Gastroesophageal sphincter (tissue), 4 donors: ENCODE results near the gene TP53TG5. TPM values are rescaled to one million over a fixed set of nuclear protein-coding genes. Genes with fewer than 3 reads are reported as not detected.

Experiments used
- ATAC-seq: fragments of 150-250 bp; one replicate; pipeline ENCODE4 v1.9.1; 2016; ENCODE audit warnings: mild to moderate bottlenecking, moderate library complexity
- H3K27ac ChIP-seq, 4 donors: fragments of 200-600 bp; sonication (generic) in 3 of 4; 1 replicate in 3 of 4; 2 replicates in 1 of 4; pipeline ENCODE4 v1.5.1; 2016 to 2019
- H3K27me3 ChIP-seq: fragments of 200-600 bp; sonication (generic); one replicate; pipeline ENCODE4 v1.5.1; 2019
- H3K36me3 ChIP-seq, 2 donors: fragments of 200-600 bp; sonication (generic); one replicate each; pipeline ENCODE4 v1.5.1; 2019; ENCODE audit warnings: control low read depth in 1 of 2
- H3K4me1 ChIP-seq, 3 donors: fragments of 200-600 bp; sonication (generic); 1 replicate in 2 of 3; 2 replicates in 1 of 3; pipeline ENCODE4 v1.5.1; 2016 to 2019; ENCODE audit warnings: control low read depth in 2 of 3
- H3K4me3 ChIP-seq, 2 donors: fragments of 200-600 bp; sonication (generic); one replicate each; pipeline ENCODE4 v1.5.1; 2019; ENCODE audit warnings: mild to moderate bottlenecking in 1 of 2, moderate library complexity in 1 of 2
- H3K9me3 ChIP-seq, 3 donors: fragments of 200-600 bp; sonication (generic); one replicate each; pipeline ENCODE4 v1.5.1; 2017 to 2019; ENCODE audit warnings: control low read depth in 2 of 3
- EP300 ChIP-seq: sonication (generic); formaldehyde crosslinking; IDR thresholded peaks from one replicate; pipeline ENCODE4 v1.6.1; 2017; ENCODE audit warnings: antibody characterized with exemption, mild to moderate bottlenecking
- POLR2A ChIP-seq, 2 donors: fragments of 450-650 bp; IDR thresholded peaks; one replicate each; pipeline ENCODE4 v1.6.1; 2017; ENCODE audit warnings: antibody characterized with exemption in 2 of 2, mild to moderate bottlenecking in 2 of 2, moderate library complexity in 1 of 2
- POLR2AphosphoS5 ChIP-seq: sonication (generic); formaldehyde crosslinking; IDR thresholded peaks from one replicate; pipeline ENCODE4 v1.6.1; 2017; ENCODE audit warnings: antibody characterized with exemption
- WGBS, 2 donors: methylation state at CpG; one replicate each; pipeline ENCODE4 v1.1.5; 2018; ENCODE audit warnings: low coverage in 1 of 2; 5-methylcytosine and 5-hydroxymethylcytosine counted together
- total RNA-seq, 4 donors: library from RNA; depleted of rRNA; stranded (reverse); fragments of >200 nt; gene quantifications; one replicate each; pipeline ENCODE4 v1.1.0, GENCODE V29; 2016
- TF ChIP-seq, protein P1 (sequence below), 4 experiments: fragments of 200-600 bp in 2 of 4; fragments of 450-650 bp in 2 of 4; sonication (generic) in 1 of 4; IDR thresholded peaks; one replicate each; pipeline ENCODE4 v1.5.1; 2017 to 2019; ENCODE audit warnings: antibody characterized with exemption in 4 of 4, mild to moderate bottlenecking in 2 of 4, moderate library complexity in 2 of 4

Gene TP53TG5
- total RNA-seq, 4 donors from 2014 or later, result not detected

DNA sequence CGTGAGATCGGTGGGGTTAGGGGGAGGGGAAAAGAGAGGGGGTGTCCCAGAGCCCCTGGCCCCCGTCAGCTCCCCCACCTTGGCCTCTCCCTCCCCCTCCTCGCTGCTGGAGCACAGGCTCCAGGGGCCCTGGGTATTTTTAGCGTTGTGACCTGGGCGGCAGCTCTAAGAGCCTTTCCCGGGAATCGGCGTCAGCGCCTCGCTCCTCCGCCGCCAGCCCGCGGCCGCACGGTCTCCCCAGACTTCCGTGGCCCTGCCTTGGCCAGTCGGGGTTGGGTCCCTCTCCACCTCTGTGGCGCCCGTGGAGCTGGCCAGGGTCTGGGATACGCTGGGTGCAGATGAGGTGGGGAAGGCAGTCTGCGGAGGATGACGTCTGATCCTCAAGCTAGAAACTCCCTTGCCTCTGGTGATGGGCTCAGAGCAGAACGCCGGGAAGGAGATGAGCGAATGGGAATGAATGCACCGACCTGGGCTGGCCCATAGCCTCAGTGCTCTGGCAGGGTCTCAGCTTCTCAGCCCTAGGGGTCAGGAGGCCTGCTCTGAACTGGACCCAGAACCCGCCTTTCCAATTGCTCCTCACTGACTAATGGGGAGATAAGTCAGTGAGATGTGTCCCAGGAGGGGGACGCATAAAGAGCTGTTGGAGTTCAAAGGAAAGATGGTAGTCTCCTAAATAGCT is 29.1 kb upstream of the TP53TG5 start:
- H3K4me3 ChIP-seq, result peak overlapping the region; percentile 67 to 96
- H3K36me3 ChIP-seq, result peaks cover 0 to 37% of the 10 kb centered on the region in 2 donors
- no peaks in the 10 kb centered on the region for H3K9me3 ChIP-seq
- peaks cover 0 to 48% (median 8%) of the 10 kb centered on the region in 3 donors for H3K4me1 ChIP-seq
- peak overlapping the region; percentile 95 to 99 (median 98) for H3K27ac ChIP-seq
- peak; percentile 72 for ATAC-seq
- WGBS, 2 donors, result 5 to 44% methylated on average over 1 to 4 of the region's 30 CpGs
- H3K27me3 ChIP-seq, result no peaks in the 10 kb centered on the region
- TF ChIP-seq EP300 (no peak), POLR2AphosphoS5 (peak; percentile 83), POLR2A (IDR thresholded peaks at IDR 0.05) (peak; percentile 76)
- TF ChIP-seq, protein P1, sequence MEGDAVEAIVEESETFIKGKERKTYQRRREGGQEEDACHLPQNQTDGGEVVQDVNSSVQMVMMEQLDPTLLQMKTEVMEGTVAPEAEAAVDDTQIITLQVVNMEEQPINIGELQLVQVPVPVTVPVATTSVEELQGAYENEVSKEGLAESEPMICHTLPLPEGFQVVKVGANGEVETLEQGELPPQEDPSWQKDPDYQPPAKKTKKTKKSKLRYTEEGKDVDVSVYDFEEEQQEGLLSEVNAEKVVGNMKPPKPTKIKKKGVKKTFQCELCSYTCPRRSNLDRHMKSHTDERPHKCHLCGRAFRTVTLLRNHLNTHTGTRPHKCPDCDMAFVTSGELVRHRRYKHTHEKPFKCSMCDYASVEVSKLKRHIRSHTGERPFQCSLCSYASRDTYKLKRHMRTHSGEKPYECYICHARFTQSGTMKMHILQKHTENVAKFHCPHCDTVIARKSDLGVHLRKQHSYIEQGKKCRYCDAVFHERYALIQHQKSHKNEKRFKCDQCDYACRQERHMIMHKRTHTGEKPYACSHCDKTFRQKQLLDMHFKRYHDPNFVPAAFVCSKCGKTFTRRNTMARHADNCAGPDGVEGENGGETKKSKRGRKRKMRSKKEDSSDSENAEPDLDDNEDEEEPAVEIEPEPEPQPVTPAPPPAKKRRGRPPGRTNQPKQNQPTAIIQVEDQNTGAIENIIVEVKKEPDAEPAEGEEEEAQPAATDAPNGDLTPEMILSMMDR (IDR thresholded peaks at IDR 0.05), result no peak

GRCh38 chr20:45406260-45407066 is 28.3 kb upstream of the TP53TG5 start:
- H3K4me1 ChIP-seq, result peaks cover 0 to 48% (median 8%) of the 10 kb centered on the region in 3 donors
- peak; percentile 83 for ATAC-seq
- peak; percentile 27 to 46 for TF ChIP-seq POLR2A (IDR thresholded peaks at IDR 0.05)
- TF ChIP-seq, protein P1 (IDR thresholded peaks at IDR 0.05), result peak in 1 of 4 experiments; percentile 10
- no peak for TF ChIP-seq EP300
- peak; percentile 55 for TF ChIP-seq POLR2AphosphoS5
- H3K27me3 ChIP-seq, result no peaks in the 10 kb centered on the region
- 0% methylated on average over 2 of the region's 87 CpGs; no CpG with 5 or more reads in 1 of the 2 donors for WGBS, 2 donors
- peak overlapping the region; percentile 95 to 99 (median 98) for H3K27ac ChIP-seq
- peaks cover 0 to 31% of the 10 kb centered on the region in 2 donors for H3K36me3 ChIP-seq
- no peaks in the 10 kb centered on the region for H3K9me3 ChIP-seq
- peak overlapping the region; percentile 67 to 96 for H3K4me3 ChIP-seq

- Histone ChIP-seq H3K4me3 (peak overlapping the region; percentile 67 to 96), H3K27me3 (no peaks in the 10 kb centered on the region), H3K27ac (peak overlapping the region; percentile 95 to 99 (median 98)), H3K4me1 (peaks cover 0 to 43% (median 8%) of the 10 kb centered on the region in 3 donors), H3K36me3 (peaks cover 0 to 24% of the 10 kb centered on the region in 2 donors), H3K9me3 (no peaks in the 10 kb centered on the region)
- peak; percentile 52 for ATAC-seq
- TF ChIP-seq POLR2AphosphoS5, result peak; percentile 58
- peak in 1 of 2 donors; percentile 19 for TF ChIP-seq POLR2A (IDR thresholded peaks at IDR 0.05)
- no peak for TF ChIP-seq EP300
- WGBS, 2 donors, result 0% methylated on average over 3 of the region's 49 CpGs
Measured at GRCh38 chr20:45405571-45406259, 27.6 kb upstream of the TP53TG5 start.

DNA sequence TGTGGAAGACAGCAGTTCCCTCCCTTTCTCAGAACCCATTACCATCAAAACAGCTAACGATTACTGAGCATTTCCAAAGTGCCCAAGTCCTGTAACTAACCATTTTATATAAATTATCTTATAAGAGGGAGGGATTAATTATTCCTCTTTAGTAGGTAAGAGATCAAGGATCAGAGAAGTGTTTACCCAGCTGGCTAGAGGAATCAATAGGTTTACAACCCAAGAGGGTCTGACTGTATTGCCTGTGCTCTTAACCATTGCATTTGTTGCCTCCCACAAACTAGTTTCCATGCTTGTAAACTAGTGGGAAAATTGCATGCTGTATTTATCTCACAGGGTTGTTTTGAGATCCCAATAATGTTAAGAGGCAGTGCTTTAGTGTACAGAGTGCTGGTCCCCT is 26.3 kb upstream of the TP53TG5 start:
- no peak for ATAC-seq
- peaks cover 0 to 11% of the 10 kb centered on the region in 2 donors for H3K36me3 ChIP-seq
- TF ChIP-seq POLR2A (IDR thresholded peaks at IDR 0.05), result no peak
- TF ChIP-seq, protein P1 (IDR thresholded peaks at IDR 0.05), result no peak
- no peak for TF ChIP-seq POLR2AphosphoS5
- TF ChIP-seq EP300, result no peak
- no peak overlapping the region for H3K4me3 ChIP-seq
- no peaks in the 10 kb centered on the region for H3K27me3 ChIP-seq
- peaks cover 0 to 30% (median 8%) of the 10 kb centered on the region in 3 donors for H3K4me1 ChIP-seq
- no peaks in the 10 kb centered on the region for H3K9me3 ChIP-seq
- H3K27ac ChIP-seq, result peak overlapping the region in 1 of 4 donors; percentile 22
- 57 to 80% methylated on average over 1 of the region's 1 CpG for WGBS, 2 donors

DNA sequence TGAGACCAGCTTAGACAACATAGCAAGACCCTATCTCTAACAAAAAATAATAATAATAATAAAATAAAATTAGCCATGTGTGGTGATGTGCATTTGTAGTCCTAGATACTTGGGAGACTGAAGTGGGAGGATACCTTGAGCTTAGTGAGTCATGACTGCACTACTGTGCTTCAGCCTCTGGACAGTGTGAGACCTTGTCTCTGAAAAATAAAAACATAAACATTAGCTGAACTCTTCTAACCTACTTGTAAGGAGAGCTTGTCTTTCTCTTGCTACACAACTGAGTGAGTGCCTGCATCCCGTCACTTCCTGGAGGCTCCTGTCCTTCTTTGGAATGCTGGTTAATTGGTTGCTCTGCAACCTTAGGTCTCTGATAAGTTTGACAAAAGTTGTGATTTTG is 24.8 kb upstream of the TP53TG5 start:
- WGBS, 2 donors, result 100% methylated on average over 1 of the region's 1 CpG

More for the DNA sequence above, 24.8 kb upstream of the TP53TG5 start:
- H3K27ac ChIP-seq, result no peak overlapping the region
- ATAC-seq, result no peak
- H3K4me3 ChIP-seq, result no peak overlapping the region
- no peaks in the 10 kb centered on the region for H3K9me3 ChIP-seq
- peaks cover 0 to 15% (median 2%) of the 10 kb centered on the region in 3 donors for H3K4me1 ChIP-seq
- TF ChIP-seq POLR2AphosphoS5 (no peak), EP300 (no peak), POLR2A (IDR thresholded peaks at IDR 0.05) (no peak)
- TF ChIP-seq, protein P1 (IDR thresholded peaks at IDR 0.05), result no peak
- no peaks in the 10 kb centered on the region for H3K36me3 ChIP-seq
- no peaks in the 10 kb centered on the region for H3K27me3 ChIP-seq
